PC-9 (cell line): ENCODE data around the gene DSCAM.

Experiments
- CTCF ChIP-seq: fragments of 200-600 bp; sonication (generic); conservative IDR thresholded peaks from 2 replicates; pipeline ENCODE4 v1.6.1; 2017; ENCODE audit warnings: mixed run types, antibody characterized with exemption, mild to moderate bottlenecking, moderate library complexity
- EZH2 ChIP-seq: fragments of 200-600 bp; sonication (generic); IDR thresholded peaks from 2 replicates; pipeline ENCODE4 v1.8.0; 2017; ENCODE audit warnings: antibody characterized with exemption, low read depth

- TF ChIP-seq CTCF (no peak), EZH2 (no peak)
Observed at GRCh38 chr21:40210251-40210650, 636.7 kb downstream of the DSCAM start.
